Activated CD4-positive, alpha-beta T cell treated with anti-CD3 and anti-CD28 coated beads, Interleukin-2, amount 10 ng/mL, durations not matched to agents 7 days and 5 days (primary cell): ENCODE measurements around the gene REM2. TPM values are rescaled to one million over a fixed set of nuclear protein-coding genes. Genes with fewer than 3 reads are reported as not detected.

Experiments
- CTCF ChIA-PET: fragments of 350-600 bp; sonication (Branson Sonifier 250); formaldehyde crosslinking; loops from one replicate; lab custom pipeline; 2021; ENCODE audit warnings: antibody characterized with exemption; lab: Charles Lee
- POLR2A ChIA-PET: fragments of 350-600 bp; sonication (Branson Sonifier 250); formaldehyde crosslinking; loops from one replicate; lab custom pipeline; 2021; ENCODE audit warnings: antibody characterized with exemption; lab: Charles Lee
- DNase-seq: peaks from one replicate; pipeline ENCODE4 v3.0.0-alpha.2; 2020
- H3K27ac Mint-ChIP-seq: one replicate; pipeline ENCODE4 v1.8.0; 2021; ENCODE audit warnings: mild to moderate bottlenecking, moderate library complexity, mixed read lengths
- H3K27me3 Mint-ChIP-seq: one replicate; pipeline ENCODE4 v1.8.0; 2021; ENCODE audit warnings: mixed read lengths
- H3K36me3 Mint-ChIP-seq: one replicate; pipeline ENCODE4 v1.8.0; 2021; ENCODE audit warnings: low read depth, mixed read lengths
- H3K4me1 Mint-ChIP-seq: one replicate; pipeline ENCODE4 v1.8.0; 2021; ENCODE audit warnings: mixed read lengths
- H3K4me3 Mint-ChIP-seq: one replicate; pipeline ENCODE4 v1.8.0; 2021; ENCODE audit warnings: mild to moderate bottlenecking, moderate library complexity, mixed read lengths
- H3K9me3 Mint-ChIP-seq: one replicate; pipeline ENCODE4 v1.8.0; 2021; ENCODE audit warnings: mixed read lengths
- total RNA-seq, 2 experiments: library from RNA; stranded (reverse); gene quantifications; one replicate each; pipeline ENCODE4 v1.2.3, GENCODE V29; 2021

Gene REM2, protein sequence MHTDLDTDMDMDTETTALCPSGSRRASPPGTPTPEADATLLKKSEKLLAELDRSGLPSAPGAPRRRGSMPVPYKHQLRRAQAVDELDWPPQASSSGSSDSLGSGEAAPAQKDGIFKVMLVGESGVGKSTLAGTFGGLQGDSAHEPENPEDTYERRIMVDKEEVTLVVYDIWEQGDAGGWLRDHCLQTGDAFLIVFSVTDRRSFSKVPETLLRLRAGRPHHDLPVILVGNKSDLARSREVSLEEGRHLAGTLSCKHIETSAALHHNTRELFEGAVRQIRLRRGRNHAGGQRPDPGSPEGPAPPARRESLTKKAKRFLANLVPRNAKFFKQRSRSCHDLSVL
- total RNA-seq: under 1 TPM; 0.52 to 0.69 TPM

DNA sequence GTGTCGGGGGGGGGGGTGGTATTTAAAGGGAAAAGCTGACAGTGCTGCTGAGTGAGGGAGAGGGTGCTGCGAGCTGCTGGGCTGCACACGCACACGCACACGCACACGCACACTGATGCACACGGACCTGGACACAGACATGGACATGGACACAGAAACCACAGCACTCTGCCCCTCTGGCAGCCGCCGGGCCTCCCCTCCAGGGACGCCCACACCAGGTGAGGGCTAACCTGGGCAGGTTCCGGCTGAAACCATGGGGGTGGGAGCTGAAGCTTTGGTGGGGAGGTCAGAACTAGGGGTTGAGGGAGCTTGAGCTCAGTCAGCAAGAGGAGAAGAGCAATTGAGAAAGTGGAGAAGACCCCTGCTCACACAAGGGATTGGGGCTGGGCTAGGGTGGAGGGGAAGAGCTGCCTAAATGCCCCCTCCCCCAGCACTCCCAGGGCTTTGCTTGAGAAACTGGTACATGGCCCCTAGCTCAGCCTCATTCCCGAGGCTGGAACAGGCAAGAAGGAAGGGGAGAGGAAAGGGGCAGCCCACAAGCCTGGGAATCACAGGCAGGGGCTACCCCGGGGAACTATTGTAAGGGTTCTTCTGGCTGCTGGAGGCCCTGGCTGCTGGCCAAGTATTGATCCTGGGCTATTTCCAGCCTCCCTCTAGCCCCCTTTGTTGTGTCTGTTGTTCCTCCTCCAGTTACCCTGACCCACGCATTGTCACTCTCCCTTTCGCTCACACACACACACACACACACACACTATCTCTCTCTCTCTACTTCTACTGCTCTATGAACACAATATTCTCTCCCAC, at the start of gene REM2:
Gene REM2, plus strand, starts transcription at position 50 of the 804 bp plus-strand sequence. Its CDS starts 66 bp downstream, at position 116.
- Mint-ChIP-seq H3K27me3 (peaks cover 20% of the 10 kb centered on the region), H3K4me1 (peaks cover 34% of the 10 kb centered on the region), H3K4me3 (no peak within 1 kb of the TSS), H3K36me3 (peaks cover 4% of the 10 kb centered on the region), H3K9me3 (no peaks in the 10 kb centered on the region), H3K27ac (no peak within 1 kb of the TSS)
- ChIA-PET CTCF (interaction anchor here (0.8 to 7.9 kb wide), 6 partner anchors 10 to 294 kb away, joined by 3 to 61 read pairs (median 20); partner anchors contain the start of genes DAD1 and LRP10), POLR2A (no interaction called here)
- no peak for DNase-seq

DNA sequence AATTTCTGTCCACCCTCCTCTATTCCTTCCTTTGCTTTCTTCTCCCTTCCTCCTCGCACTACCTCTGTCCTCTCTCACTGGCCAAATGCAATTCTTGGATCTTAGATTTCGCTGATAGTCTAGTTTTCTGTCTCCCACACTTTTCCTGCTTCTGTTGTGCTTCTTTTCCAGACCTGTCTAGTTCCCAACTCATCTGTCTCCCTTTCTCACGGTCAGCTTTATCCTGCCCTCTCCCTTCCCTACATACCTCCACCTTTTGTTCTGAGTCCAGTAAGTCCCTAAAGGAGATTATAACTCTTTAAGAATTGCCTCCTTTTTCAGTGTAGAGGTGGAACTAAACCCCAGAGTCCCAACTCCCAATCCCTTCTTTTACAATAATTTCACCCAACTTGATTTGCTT, 47.5 kb upstream of the REM2 start:
- H3K36me3 Mint-ChIP-seq: peaks cover 46% of the 10 kb centered on the region
- peaks cover 28% of the 10 kb centered on the region for H3K27me3 Mint-ChIP-seq
- H3K9me3 Mint-ChIP-seq: no peaks in the 10 kb centered on the region
- H3K4me3 Mint-ChIP-seq: no peak overlapping the region
- no peak for DNase-seq
- H3K27ac Mint-ChIP-seq: no peak overlapping the region
- POLR2A ChIA-PET: no interaction called here
- CTCF ChIA-PET: interaction anchor here (1.3 to 3.0 kb wide), 2 partner anchors 8 to 19 kb away, joined by 4 to 20 read pairs; no protein-coding TSS in a partner anchor
- H3K4me1 Mint-ChIP-seq: peaks cover 22% of the 10 kb centered on the region

DNA sequence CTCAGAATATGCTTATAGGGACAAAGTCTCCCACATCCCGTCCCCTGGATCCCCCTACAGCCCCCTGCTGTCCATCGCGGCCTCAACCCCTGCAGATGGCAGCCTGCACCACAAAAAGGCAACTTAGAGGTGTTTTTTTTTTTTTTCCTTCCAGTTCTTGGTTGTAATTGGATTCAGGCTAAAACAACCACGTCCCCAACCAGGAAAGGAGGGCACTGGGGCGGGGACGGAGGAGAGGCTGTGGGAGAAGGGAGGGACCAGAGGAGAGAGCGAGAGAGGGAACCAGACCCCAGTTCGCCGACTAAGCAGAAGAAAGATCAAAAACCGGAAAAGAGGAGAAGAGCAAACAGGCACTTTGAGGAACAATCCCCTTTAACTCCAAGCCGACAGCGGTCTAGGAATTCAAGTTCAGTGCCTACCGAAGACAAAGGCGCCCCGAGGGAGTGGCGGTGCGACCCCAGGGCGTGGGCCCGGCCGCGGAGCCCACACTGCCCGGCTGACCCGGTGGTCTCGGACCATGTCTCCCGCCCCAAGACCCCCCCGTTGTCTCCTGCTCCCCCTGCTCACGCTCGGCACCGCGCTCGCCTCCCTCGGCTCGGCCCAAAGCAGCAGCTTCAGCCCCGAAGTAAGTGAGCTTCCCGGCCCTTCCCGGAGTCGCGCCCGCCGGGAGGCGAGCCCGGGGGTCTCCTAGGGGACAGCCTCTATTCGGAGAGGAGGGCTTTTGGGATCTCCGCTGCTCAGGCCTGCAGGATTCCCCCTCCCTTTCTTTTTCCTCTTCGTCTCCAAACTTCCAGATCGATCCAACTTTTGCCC, 46.5 kb upstream of the REM2 start, which contains the start of gene MMP14:
Gene MMP14, plus strand, starts transcription at position 285 of the 813 bp plus-strand sequence. Its CDS starts 233 bp downstream, at position 518.
- Mint-ChIP-seq H3K4me3 (peak within 1 kb of the TSS; percentile 47), H3K36me3 (peaks cover 40% of the 10 kb centered on the region), H3K4me1 (peaks cover 14% of the 10 kb centered on the region), H3K27ac (no peak within 1 kb of the TSS), H3K9me3 (no peaks in the 10 kb centered on the region), H3K27me3 (peaks cover 28% of the 10 kb centered on the region)
- CTCF ChIA-PET: interaction anchor here (0.6 to 5.3 kb wide), 3 partner anchors 13 to 24 kb away, joined by 4 to 56 read pairs (median 5); no protein-coding TSS in a partner anchor
- DNase-seq: no peak
- POLR2A ChIA-PET: no interaction called here

DNA sequence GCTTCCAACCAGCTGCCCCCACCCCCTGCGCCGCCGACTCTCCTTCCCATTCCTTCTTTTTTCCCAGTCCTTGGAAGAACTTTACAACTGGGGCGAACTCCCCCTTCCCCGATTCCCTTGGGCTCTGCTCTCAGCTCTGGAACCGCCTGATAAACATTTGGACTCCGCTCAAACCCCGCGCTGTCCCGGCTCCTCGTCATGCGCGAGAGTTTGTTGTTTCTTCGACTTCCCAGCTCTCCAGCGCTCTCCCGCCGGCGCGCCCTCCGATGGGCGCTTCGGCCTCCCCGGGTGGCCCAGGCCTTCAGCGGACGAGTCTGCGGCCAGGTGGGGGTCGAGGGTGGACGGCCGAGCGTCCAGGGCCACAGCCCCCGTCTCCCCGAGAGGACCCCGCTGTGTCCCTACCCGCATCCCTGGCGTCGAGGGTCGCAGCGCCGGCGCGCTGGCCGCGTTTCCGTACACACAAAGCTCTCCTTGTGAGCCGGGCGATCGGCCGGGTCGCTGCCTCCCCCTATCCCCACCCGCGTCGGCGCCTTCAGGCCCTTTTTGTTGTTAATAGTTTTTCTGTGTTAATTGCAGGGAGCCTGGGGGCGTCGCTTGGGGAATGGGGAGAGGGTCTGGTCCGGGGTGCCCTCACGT, 45.8 kb upstream of the REM2 start:
- peaks cover 36% of the 10 kb centered on the region for H3K36me3 Mint-ChIP-seq
- no peaks in the 10 kb centered on the region for H3K9me3 Mint-ChIP-seq
- ChIA-PET POLR2A (no interaction called here), CTCF (interaction anchor here (0.6 to 5.3 kb wide), 6 partner anchors 14 to 1078 kb away, joined by 3 to 56 read pairs (median 4); no protein-coding TSS in a partner anchor)
- peaks cover 10% of the 10 kb centered on the region for H3K4me1 Mint-ChIP-seq
- no peak for DNase-seq
- H3K27me3 Mint-ChIP-seq: peaks cover 30% of the 10 kb centered on the region
- H3K27ac Mint-ChIP-seq: no peak overlapping the region
- H3K4me3 Mint-ChIP-seq: peak overlapping the region; percentile 47

DNA sequence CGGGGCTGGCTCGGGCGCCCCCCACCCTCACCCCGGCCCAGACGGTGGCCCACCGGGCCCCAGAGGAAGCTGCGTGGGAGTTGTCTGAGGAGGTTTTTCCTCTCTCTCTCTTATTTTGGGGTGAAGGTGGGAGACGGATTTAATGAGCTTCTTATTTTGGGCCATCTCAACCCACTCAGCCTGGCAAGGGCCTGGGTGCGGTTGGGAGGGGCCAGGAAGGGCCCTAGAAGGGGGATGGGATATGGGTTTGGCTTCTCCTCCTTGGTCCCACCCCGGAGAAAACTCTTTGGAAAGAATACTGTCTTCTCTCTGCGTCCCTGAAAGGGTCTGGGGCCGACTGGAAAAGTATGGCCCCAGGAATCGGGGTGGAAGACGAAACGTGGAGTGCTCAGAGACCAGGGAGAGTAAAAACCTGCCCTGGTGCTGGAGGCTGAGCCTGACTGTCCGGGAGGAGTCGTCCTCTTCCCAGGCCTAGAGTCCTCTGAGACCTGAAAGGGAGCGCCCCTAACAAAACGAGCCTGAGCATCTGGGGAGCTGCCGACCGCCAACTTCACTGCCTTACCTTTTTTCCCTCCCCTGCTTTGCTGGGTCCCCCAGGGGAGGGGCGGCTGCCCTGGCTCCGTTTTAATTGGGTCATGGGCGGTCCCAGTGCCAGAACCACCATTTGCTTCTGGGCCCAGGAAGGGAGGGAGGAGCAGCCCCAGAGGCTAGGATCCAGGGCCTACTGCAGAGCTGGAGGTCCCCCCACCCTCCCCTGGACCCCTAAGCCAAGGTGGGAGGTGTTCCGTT, 45.1 kb upstream of the REM2 start:
- POLR2A ChIA-PET: interaction anchor here (0.6 kb wide), 1 partner anchor 255 kb away, joined by 3 read pairs; no protein-coding TSS in a partner anchor

DNA sequence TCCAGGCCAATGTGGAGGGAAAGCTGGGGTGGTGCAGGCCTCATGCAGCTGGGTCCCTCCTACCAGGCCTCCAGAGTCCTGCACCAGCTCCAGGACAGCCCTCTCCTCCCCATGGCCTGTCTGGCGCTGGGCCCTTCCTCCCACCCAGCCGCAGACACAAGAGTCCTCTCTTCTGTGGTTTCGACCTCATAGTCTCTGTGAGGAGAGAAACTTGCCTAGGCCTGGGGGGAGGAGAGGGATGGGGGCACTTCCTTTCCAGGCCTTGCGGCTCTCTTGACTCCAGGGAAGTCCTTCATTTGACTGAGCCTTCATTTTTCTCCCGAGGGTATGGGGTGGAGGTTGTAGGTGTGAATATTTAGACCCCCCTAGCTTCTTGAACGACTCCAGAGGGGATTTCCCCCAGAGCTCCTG, 44.4 kb upstream of the REM2 start:
- Mint-ChIP-seq H3K4me3 (no peak overlapping the region), H3K27me3 (peaks cover 30% of the 10 kb centered on the region), H3K27ac (no peak overlapping the region), H3K9me3 (no peaks in the 10 kb centered on the region), H3K36me3 (peaks cover 28% of the 10 kb centered on the region), H3K4me1 (peaks cover 10% of the 10 kb centered on the region)
- DNase-seq: no peak
- ChIA-PET CTCF (interaction anchor here (0.5 to 5.3 kb wide), 4 partner anchors 14 to 282 kb away, joined by 4 to 56 read pairs (median 11); no protein-coding TSS in a partner anchor), POLR2A (interaction anchor here (0.6 kb wide), 1 partner anchor 256 kb away, joined by 3 read pairs; no protein-coding TSS in a partner anchor)

More for the DNA sequence above, 45.1 kb upstream of the REM2 start:
- Mint-ChIP-seq H3K4me3 (no peak overlapping the region), H3K27ac (no peak overlapping the region), H3K9me3 (no peaks in the 10 kb centered on the region), H3K4me1 (peaks cover 10% of the 10 kb centered on the region), H3K36me3 (peaks cover 32% of the 10 kb centered on the region), H3K27me3 (peaks cover 30% of the 10 kb centered on the region)
- DNase-seq: no peak
- CTCF ChIA-PET: interaction anchor here (0.6 to 5.3 kb wide), 7 partner anchors 15 to 1078 kb away, joined by 3 to 56 read pairs (median 5); no protein-coding TSS in a partner anchor

DNA sequence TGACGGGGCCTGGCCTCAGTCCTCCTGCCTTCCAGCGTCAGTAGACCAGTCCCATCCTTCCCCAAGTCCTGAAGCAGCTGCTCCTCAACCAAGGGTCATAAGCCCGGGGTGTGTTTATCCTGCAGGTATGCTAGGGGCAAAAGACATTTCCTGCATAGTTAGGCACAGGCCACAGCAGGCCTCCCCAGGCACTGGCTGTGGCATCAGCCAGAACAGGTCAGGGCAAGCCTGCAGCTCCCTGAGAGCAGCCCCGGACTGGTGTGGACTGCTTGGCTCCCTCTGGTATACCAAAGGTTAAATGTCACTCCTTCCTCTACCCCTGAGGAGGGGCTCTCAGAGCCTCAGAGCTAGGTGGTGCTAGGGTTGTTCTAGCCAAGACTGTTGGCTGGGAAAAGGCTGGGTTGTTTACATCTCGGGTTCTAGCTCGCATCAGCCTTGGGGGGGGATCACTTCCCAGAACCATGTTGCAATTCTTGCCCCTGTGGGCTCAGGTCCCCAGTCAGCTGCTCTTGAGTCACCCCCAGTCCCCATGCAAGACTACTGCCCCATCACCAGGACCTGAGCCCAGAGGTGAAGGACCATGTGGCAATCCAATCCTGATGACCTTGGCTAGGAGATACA, 43.8 kb upstream of the REM2 start:
- H3K36me3 Mint-ChIP-seq: peaks cover 24% of the 10 kb centered on the region
- H3K9me3 Mint-ChIP-seq: no peaks in the 10 kb centered on the region
- no peak overlapping the region for H3K4me3 Mint-ChIP-seq
- CTCF ChIA-PET: interaction anchor here (1.2 to 5.3 kb wide), 3 partner anchors 13 to 240 kb away, joined by 9 to 56 read pairs (median 13); no protein-coding TSS in a partner anchor
- POLR2A ChIA-PET: interaction anchor here (0.6 kb wide), 1 partner anchor 257 kb away, joined by 3 read pairs; no protein-coding TSS in a partner anchor
- H3K27ac Mint-ChIP-seq: no peak overlapping the region
- H3K4me1 Mint-ChIP-seq: peaks cover 10% of the 10 kb centered on the region
- peaks cover 30% of the 10 kb centered on the region for H3K27me3 Mint-ChIP-seq
- no peak for DNase-seq

DNA sequence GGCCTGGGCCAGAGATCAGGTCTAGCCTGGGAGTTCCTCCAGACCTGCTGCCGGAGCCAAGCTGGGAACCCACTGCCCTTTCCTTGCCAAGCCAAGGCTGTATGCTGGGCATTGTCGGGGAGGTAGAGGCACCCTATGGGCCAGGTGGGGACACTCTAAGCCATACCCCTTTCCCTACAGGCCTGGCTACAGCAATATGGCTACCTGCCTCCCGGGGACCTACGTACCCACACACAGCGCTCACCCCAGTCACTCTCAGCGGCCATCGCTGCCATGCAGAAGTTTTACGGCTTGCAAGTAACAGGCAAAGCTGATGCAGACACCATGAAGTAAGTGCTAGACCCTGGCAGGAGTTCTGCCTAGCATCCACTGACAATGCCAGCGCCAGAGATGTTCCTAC, 41.7 kb upstream of the REM2 start:
- no peak for DNase-seq
- Mint-ChIP-seq H3K4me1 (peaks cover 9% of the 10 kb centered on the region), H3K36me3 (peaks cover 4% of the 10 kb centered on the region), H3K27me3 (peaks cover 22% of the 10 kb centered on the region), H3K27ac (no peak overlapping the region), H3K9me3 (no peaks in the 10 kb centered on the region), H3K4me3 (no peak overlapping the region)
- ChIA-PET CTCF (interaction anchor here (5.3 kb wide), 1 partner anchor 11 kb away, joined by 56 read pairs; no protein-coding TSS in a partner anchor), POLR2A (no interaction called here)

DNA sequence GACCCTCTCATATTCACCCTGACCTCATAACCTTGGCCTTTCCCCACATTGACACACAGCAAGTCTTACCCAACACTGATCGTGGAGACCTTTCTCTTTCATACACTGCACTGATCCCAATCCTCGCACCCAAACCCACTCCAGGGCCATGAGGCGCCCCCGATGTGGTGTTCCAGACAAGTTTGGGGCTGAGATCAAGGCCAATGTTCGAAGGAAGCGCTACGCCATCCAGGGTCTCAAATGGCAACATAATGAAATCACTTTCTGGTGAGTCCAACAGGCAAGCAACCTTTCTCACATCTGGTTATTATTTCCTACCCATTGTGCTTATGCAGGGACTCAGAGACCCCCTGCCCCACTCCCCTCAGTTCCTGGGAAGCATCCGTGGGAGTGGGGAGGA, 41.3 kb upstream of the REM2 start:
- peaks cover 3% of the 10 kb centered on the region for H3K36me3 Mint-ChIP-seq
- CTCF ChIA-PET: no interaction called here
- POLR2A ChIA-PET: no interaction called here
- H3K4me3 Mint-ChIP-seq: no peak overlapping the region
- H3K4me1 Mint-ChIP-seq: peaks cover 7% of the 10 kb centered on the region
- no peaks in the 10 kb centered on the region for H3K9me3 Mint-ChIP-seq
- no peak overlapping the region for H3K27ac Mint-ChIP-seq
- H3K27me3 Mint-ChIP-seq: peaks cover 20% of the 10 kb centered on the region
- DNase-seq: no peak

DNA sequence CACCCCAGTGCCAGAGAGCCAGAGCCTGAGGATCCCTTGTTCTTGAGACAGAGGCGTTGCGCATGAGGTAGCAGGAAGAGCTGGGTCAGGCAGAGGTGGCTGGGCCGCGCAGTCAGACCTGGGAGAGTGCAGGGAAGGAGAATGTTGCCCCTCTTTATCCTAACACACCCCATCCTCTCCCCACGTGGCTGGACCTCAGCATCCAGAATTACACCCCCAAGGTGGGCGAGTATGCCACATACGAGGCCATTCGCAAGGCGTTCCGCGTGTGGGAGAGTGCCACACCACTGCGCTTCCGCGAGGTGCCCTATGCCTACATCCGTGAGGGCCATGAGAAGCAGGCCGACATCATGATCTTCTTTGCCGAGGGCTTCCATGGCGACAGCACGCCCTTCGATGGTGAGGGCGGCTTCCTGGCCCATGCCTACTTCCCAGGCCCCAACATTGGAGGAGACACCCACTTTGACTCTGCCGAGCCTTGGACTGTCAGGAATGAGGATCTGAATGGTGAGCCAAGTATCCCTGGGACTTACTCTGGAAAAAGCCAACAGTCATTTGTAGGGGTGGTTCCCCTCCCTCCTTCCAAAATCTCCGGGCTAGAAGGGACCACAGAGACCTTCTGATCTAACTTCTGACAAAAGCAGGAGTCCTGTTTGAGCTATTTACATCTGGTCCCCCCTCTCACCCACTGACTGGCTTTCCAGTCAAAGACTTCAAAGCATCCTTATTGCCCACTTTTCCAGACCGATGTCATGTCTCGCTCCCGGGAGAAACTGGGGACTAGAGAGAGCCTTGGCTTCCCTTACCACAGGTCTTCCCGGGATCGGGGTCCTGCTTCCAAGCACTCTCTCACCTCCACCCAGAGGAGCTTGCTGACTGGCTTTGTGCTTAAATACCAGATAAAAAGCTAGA, 40.6 kb upstream of the REM2 start:
- ChIA-PET CTCF (interaction anchor here (0.5 to 1.2 kb wide), 5 partner anchors 9 to 272 kb away, joined by 3 to 4 read pairs (median 3); partner anchors contain the start of gene MRPL52), POLR2A (no interaction called here)
- Mint-ChIP-seq H3K4me3 (no peak overlapping the region), H3K27me3 (peaks cover 13% of the 10 kb centered on the region), H3K36me3 (no peaks in the 10 kb centered on the region), H3K27ac (no peak overlapping the region), H3K4me1 (peaks cover 2% of the 10 kb centered on the region), H3K9me3 (no peaks in the 10 kb centered on the region)
- no peak for DNase-seq
